Measurements from ENCODE around the gene PHLPP1.

Gene PHLPP1

DNA sequence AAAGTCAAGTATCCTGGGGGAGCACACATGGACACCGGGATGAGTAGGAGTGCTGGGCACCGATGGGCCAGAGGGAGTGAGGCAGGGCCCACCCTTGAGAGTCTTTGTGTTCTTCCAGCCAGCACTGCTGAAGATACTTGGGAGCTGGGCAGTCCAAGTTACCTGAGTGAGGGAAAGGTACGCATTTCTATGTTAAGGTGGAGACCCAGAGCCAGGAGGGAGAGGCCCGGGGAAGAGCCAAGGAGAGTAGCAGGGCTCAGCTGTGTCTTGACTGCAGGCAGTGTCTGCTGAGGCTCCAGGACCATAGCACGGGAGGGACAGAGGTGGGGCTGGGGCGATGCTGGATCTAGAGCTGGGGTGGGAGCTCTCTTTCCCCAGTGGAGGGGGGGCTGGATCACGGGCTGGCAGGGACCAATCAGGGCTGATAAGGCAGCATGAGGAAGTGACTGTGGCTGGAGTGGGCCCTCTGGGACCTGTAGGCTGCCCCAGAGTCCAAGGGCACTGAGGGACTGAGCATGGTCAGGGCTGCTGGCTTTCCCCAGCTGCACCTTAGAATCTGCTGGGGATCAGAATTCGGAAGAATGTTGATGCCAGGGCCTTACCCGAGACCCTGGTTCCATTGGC lies 289.2 kb downstream of the PHLPP1 start:
- no peaks in the 10 kb centered on the region for H3K9me3 ChIP-seq (ENCODE audit: insufficient read depth, low read length)
- no peak overlapping the region for H3K4me3 ChIP-seq (ENCODE audit: insufficient read depth, low read length, poor library complexity, severe bottlenecking)
- H3F3A ChIP-seq (ENCODE audit: insufficient read depth) = no peaks in the 10 kb centered on the region
- no peak overlapping the region for H3K27ac ChIP-seq (ENCODE audit: low read depth, low read length)
- no peaks in the 10 kb centered on the region for H3K79me2 ChIP-seq (ENCODE audit: insufficient read depth, low read length)
- H3K9me2 ChIP-seq (replicated peaks; ENCODE audit: insufficient read depth, low read length) = no peaks in the 10 kb centered on the region
- no peak overlapping the region for H2AFZ ChIP-seq (ENCODE audit: low read depth, low read length, severe bottlenecking)
- H3K4me2 ChIP-seq (ENCODE audit: low read depth, low read length, poor library complexity, severe bottlenecking) = no peak overlapping the region
- no peaks in the 10 kb centered on the region for H3K36me3 ChIP-seq (ENCODE audit: low read length)
- H3K27me3 ChIP-seq (ENCODE audit: low read length) = no peaks in the 10 kb centered on the region
- no peak overlapping the region for H3K9ac ChIP-seq (ENCODE audit: low read length)
- no peak for TF ChIP-seq EZH2phosphoT487 (conservative IDR thresholded peaks at IDR 0.05; ENCODE audit: low read length)
- TF ChIP-seq, protein P1, sequence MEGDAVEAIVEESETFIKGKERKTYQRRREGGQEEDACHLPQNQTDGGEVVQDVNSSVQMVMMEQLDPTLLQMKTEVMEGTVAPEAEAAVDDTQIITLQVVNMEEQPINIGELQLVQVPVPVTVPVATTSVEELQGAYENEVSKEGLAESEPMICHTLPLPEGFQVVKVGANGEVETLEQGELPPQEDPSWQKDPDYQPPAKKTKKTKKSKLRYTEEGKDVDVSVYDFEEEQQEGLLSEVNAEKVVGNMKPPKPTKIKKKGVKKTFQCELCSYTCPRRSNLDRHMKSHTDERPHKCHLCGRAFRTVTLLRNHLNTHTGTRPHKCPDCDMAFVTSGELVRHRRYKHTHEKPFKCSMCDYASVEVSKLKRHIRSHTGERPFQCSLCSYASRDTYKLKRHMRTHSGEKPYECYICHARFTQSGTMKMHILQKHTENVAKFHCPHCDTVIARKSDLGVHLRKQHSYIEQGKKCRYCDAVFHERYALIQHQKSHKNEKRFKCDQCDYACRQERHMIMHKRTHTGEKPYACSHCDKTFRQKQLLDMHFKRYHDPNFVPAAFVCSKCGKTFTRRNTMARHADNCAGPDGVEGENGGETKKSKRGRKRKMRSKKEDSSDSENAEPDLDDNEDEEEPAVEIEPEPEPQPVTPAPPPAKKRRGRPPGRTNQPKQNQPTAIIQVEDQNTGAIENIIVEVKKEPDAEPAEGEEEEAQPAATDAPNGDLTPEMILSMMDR (IDR thresholded peaks at IDR 0.05; ENCODE audit: insufficient read depth, low read length, poor library complexity, severe bottlenecking) = no peak
- H4K20me1 ChIP-seq (ENCODE audit: low read depth, low read length) = no peaks in the 10 kb centered on the region

DNA sequence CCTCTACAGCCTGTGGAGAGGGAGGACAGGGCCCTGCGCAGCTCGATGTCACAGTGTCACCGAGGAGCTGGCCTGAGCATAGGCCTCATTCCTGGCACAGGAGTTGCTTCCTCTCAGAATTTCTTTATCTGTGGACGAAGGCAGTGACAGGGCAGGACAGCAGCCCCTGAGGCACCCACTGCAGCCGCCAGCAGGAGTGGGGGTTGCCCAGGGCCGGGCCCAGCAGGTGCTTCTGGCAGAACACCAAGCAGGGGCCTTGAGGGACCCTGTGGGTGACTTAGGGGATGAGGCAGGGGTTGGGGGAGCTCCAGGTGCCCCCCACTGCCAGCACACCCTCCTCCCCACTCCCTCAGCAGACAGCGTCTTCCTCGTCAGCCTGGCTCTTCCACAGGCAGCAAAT lies 290.0 kb downstream of the PHLPP1 start:
- Histone ChIP-seq H3K27me3 (ENCODE audit: low read length) (0 out of 2 replicates have a peak, but pooled peaks cover 2% of the 10 kb centered on the region), H3K4me3 (ENCODE audit: insufficient read depth, low read length, poor library complexity, severe bottlenecking) (no peak overlapping the region), H2AFZ (ENCODE audit: low read depth, low read length, severe bottlenecking) (no peak overlapping the region), H3K9me2 (replicated peaks; ENCODE audit: insufficient read depth, low read length) (no peaks in the 10 kb centered on the region), H3K36me3 (ENCODE audit: low read length) (no peaks in the 10 kb centered on the region), H4K20me1 (ENCODE audit: low read depth, low read length) (no peaks in the 10 kb centered on the region), H3K4me2 (ENCODE audit: low read depth, low read length, poor library complexity, severe bottlenecking) (no peak overlapping the region), H3K9ac (ENCODE audit: low read length) (no peak overlapping the region), H3F3A (ENCODE audit: insufficient read depth) (no peaks in the 10 kb centered on the region), H3K79me2 (ENCODE audit: insufficient read depth, low read length) (no peaks in the 10 kb centered on the region), H3K9me3 (ENCODE audit: insufficient read depth, low read length) (no peaks in the 10 kb centered on the region), H3K27ac (ENCODE audit: low read depth, low read length) (no peak overlapping the region)
- TF ChIP-seq, protein P1 (IDR thresholded peaks at IDR 0.05; ENCODE audit: insufficient read depth, low read length, poor library complexity, severe bottlenecking) = no peak
- no peak for TF ChIP-seq EZH2phosphoT487 (conservative IDR thresholded peaks at IDR 0.05; ENCODE audit: low read length)

DNA sequence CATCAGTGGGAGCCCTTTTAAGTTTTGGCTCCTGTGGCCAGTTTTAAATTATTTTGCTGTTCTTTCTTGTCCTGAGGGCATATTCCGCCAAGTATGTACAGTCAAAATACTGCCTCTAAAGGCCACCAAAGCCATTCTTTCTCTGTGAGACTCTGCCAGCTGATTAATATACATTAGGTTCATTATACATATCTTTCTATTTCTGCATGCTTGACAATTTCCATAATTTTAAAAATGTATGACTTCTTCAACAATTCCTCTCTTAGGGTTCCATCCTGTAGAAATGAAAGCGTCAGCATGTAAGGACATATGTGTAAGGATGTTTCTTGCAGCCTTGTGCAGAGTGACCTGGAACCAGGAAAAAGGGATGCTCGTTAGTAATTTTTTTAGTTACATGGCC lies 291.9 kb downstream of the PHLPP1 start:
- no peaks in the 10 kb centered on the region for H3K79me2 ChIP-seq (ENCODE audit: insufficient read depth, low read length)
- no peak overlapping the region for H3K9ac ChIP-seq (ENCODE audit: low read length)
- no peaks in the 10 kb centered on the region for H3F3A ChIP-seq (ENCODE audit: insufficient read depth)
- TF ChIP-seq EZH2phosphoT487 (conservative IDR thresholded peaks at IDR 0.05; ENCODE audit: low read length) = no peak
- TF ChIP-seq, protein P1 (IDR thresholded peaks at IDR 0.05; ENCODE audit: insufficient read depth, low read length, poor library complexity, severe bottlenecking) = no peak
- no peak overlapping the region for H2AFZ ChIP-seq (ENCODE audit: low read depth, low read length, severe bottlenecking)
- H4K20me1 ChIP-seq (ENCODE audit: low read depth, low read length) = no peaks in the 10 kb centered on the region
- H3K9me3 ChIP-seq (ENCODE audit: insufficient read depth, low read length) = no peaks in the 10 kb centered on the region
- H3K4me3 ChIP-seq (ENCODE audit: insufficient read depth, low read length, poor library complexity, severe bottlenecking) = no peak overlapping the region
- no peaks in the 10 kb centered on the region for H3K36me3 ChIP-seq (ENCODE audit: low read length)
- H3K9me2 ChIP-seq (replicated peaks; ENCODE audit: insufficient read depth, low read length) = no peaks in the 10 kb centered on the region
- no peak overlapping the region for H3K27ac ChIP-seq (ENCODE audit: low read depth, low read length)
- no peak overlapping the region for H3K4me2 ChIP-seq (ENCODE audit: low read depth, low read length, poor library complexity, severe bottlenecking)
- 0 out of 2 replicates have a peak, but pooled peaks cover 2% of the 10 kb centered on the region for H3K27me3 ChIP-seq (ENCODE audit: low read length)
